Measurements from ENCODE around the gene FBN1. TPM values are rescaled to one million over a fixed set of nuclear protein-coding genes. Genes with fewer than 3 reads are reported as not detected.

Gene FBN1
- total and polyA plus RNA-seq, 2 experiments from 2014 or later, result 1.9 to 3.8 TPM

DNA sequence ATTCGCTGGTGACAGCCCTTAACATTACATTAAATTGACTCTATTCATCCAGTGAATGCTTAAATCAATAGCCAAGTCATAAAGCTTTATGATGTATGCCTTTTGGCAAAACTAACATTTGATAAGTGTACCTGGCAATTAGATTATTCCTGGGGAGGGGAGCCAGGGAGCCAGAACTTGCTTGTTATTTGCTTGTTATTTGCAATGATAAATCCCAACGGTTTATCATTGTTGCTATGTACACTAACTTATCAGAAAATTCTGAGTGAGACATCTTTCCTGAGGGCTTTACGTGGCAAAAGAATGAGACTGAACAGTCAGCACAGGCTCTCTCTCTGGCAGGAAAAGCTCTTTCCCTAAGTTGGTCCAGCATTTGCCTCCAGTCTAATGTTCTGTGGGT is 35.8 kb upstream of the FBN1 start:
- Histone ChIP-seq H4K20me1 (replicated peaks; ENCODE audit: insufficient read depth) (no peaks in the 10 kb centered on the region), H3F3A (replicated peaks; ENCODE audit: low read depth) (no peaks in the 10 kb centered on the region), H3K9me2 (ENCODE audit: insufficient read depth) (0 out of 2 replicates have a peak, but pooled peaks cover 5% of the 10 kb centered on the region), H3K27ac (ENCODE audit: low read depth) (no peak overlapping the region), H3K4me3 (no peak overlapping the region), H3K4me1 (ENCODE audit: insufficient read depth) (no peaks in the 10 kb centered on the region), H3K36me3 (ENCODE audit: insufficient read depth) (no peaks in the 10 kb centered on the region), H3K79me2 (replicated peaks; ENCODE audit: insufficient read depth) (no peaks in the 10 kb centered on the region), H3K27me3 (ENCODE audit: insufficient read depth) (no peaks in the 10 kb centered on the region), H2AFZ (no peak overlapping the region), H3K4me2 (no peak overlapping the region)
- H3K9me3 Mint-ChIP-seq, result no peaks in the 10 kb centered on the region; the same call in 2 of the 3 replicates
- DNase-seq (ENCODE audit: low spot score), result no peak
- no peak for ATAC-seq
- no peak overlapping the region for H3K4me3 Mint-ChIP-seq
- H3K36me3 Mint-ChIP-seq (ENCODE audit: low read depth), result no peaks in the 10 kb centered on the region
- H3K27me3 Mint-ChIP-seq (ENCODE audit: insufficient read depth, low read depth, poor library complexity), result no peaks in the 10 kb centered on the region
- no peaks in the 10 kb centered on the region for H3K4me1 Mint-ChIP-seq
- no peak for TF ChIP-seq ZNF331 (CRISPR knock-in tag; IDR thresholded peaks at IDR 0.05; ENCODE audit: low read depth)
- no peak for TF ChIP-seq JUNB (IDR thresholded peaks at IDR 0.05; ENCODE audit: unreplicated experiment)
- no peak for TF ChIP-seq NANOG (IDR thresholded peaks at IDR 0.05; ENCODE audit: borderline replicate concordance)
- TF ChIP-seq POLR2AphosphoS5 (IDR thresholded peaks at IDR 0.05; ENCODE audit: low read depth), result no peak
- TF ChIP-seq STAT1 (IDR thresholded peaks at IDR 0.05; ENCODE audit: unreplicated experiment), result no peak
- no peak for TF ChIP-seq EZH2 (IDR thresholded peaks at IDR 0.05; ENCODE audit: low read depth, unreplicated experiment)
- no peak for TF ChIP-seq CREB1 (CRISPR knock-in tag; IDR thresholded peaks at IDR 0.05; ENCODE audit: low read depth)
- TF ChIP-seq, protein P1, sequence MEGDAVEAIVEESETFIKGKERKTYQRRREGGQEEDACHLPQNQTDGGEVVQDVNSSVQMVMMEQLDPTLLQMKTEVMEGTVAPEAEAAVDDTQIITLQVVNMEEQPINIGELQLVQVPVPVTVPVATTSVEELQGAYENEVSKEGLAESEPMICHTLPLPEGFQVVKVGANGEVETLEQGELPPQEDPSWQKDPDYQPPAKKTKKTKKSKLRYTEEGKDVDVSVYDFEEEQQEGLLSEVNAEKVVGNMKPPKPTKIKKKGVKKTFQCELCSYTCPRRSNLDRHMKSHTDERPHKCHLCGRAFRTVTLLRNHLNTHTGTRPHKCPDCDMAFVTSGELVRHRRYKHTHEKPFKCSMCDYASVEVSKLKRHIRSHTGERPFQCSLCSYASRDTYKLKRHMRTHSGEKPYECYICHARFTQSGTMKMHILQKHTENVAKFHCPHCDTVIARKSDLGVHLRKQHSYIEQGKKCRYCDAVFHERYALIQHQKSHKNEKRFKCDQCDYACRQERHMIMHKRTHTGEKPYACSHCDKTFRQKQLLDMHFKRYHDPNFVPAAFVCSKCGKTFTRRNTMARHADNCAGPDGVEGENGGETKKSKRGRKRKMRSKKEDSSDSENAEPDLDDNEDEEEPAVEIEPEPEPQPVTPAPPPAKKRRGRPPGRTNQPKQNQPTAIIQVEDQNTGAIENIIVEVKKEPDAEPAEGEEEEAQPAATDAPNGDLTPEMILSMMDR (conservative IDR thresholded peaks at IDR 0.05; ENCODE audit: low read depth in 2 of 2), result no peak
- TF ChIP-seq ZNF462 (CRISPR knock-in tag; IDR thresholded peaks at IDR 0.05), result no peak
- TF ChIP-seq ZNF114 (CRISPR knock-in tag; IDR thresholded peaks at IDR 0.05), result no peak
- TF ChIP-seq, protein P2, sequence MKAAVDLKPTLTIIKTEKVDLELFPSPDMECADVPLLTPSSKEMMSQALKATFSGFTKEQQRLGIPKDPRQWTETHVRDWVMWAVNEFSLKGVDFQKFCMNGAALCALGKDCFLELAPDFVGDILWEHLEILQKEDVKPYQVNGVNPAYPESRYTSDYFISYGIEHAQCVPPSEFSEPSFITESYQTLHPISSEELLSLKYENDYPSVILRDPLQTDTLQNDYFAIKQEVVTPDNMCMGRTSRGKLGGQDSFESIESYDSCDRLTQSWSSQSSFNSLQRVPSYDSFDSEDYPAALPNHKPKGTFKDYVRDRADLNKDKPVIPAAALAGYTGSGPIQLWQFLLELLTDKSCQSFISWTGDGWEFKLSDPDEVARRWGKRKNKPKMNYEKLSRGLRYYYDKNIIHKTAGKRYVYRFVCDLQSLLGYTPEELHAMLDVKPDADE (IDR thresholded peaks at IDR 0.05), result no peak
- no peak overlapping the region for H3K27ac Mint-ChIP-seq
